ENCODE data around the gene PCSK6.

The PCSK6 gene

DNA sequence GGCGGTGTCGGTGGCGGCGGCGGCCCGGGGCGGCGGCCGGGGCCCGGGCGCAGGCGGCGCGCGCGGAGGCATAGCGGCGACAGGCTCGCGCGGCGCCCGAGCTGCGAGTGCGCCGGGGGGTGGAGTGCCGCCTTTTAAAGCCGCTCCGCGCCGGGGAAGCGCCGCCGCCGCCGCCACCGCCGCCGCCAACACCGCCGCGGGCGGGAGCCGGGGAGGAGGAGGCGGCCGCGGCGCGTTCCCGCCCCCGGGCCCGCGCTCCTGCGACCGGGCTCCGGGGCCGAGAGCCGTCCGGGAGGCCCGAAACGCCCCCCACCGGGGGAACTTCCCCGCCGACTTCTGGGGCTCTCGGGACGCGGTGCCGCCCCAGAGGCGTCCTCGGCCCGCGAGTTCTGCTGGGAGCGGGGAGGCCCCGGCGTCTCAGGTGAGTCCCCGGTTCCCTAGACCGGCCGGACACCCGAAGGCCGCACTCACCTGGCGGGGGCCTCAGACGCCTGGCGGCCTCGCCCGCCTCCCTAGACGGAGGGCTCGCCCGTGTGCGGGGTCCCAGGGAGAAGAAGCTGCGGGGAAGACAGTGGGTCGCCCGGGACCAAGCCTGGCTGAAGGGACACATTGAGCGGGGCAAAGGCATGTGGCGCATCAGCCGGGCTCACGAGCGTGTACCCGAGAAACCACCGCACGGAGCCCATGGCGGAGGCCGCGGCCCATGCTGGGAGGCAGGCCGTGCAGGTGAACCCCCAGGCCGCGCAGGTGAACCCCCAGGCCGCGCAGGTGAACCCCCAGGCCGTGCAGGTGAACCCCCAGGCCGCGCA, at the start of gene PCSK6:
PCSK6 (minus strand) TSS at position 109 of the 809 bp plus-strand sequence; CDS start at position 72, 37 bp downstream.
- DNase-seq (ENCODE audit: low read depth in 3 of 3), result no peak

DNA sequence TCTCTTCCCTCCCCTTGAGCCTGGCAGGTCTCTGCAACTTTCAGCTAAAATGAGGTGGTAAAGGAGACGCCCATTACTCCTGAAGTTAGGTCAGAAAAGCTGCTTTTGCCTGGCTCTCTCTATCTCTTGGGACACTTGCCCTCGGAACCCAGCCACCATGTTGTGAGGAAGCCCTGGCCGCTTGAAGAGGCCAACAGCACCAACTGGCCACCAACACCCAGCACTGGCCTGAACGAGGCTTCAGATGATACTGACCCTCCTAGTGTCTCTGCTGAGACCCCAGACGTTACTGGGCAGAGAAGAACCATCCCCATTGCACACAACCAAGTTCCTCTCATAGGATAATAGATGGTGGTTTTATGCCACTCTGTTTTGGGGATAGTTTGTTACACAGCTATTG, 49.5 kb upstream of the PCSK6 start:
- no peak for DNase-seq (ENCODE audit: low read depth in 3 of 3)

DNA sequence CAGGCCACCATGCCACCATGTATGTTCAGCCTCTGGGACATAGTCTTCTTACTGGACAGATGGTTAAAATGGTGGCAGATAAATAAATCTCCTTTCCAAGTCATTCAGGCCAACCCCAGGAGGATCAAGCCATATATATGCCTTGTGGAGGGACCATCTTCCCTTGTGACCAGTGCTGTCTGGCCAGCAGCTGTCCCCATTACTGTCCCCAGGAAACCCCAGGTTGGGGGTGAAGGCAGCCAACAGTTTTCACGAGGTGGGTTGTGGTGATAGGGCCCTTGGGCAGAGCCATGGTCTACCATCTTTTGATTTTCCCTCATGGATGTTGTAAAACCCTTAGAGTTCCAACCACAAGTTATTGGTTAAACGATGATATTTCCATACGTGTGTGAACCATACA, 48.7 kb upstream of the PCSK6 start:
- DNase-seq (ENCODE audit: low read depth in 3 of 3), result no peak

DNA sequence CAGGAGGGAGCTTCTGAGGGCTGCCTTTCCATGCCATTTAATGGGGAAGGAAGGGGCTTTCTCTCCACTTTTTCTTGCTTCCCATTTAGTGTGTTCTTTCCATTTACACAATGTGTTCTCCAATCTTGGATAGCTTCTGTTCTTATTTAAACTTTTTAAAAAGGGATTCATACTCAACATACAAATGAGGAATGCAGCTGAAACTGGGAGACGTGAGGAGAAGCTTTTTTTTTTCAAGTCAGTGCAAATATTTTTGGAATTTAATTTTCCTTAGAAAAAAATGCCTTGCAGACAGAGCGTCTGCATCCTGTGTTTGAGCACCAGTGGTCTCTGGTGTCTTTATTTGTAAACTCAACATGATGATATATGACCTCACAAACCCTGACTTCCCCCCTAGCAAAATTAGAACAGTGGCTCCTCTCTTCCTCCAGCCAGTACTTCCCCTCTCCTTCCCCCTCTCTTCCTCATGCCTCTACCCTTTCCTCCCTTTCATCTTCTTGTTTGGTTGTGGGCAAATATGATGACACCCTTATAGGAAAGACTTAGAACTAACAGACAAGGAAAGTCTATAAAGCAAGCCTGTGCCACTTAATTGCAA, 48.1 kb upstream of the PCSK6 start:
- no peak for DNase-seq (ENCODE audit: low read depth in 3 of 3)

DNA sequence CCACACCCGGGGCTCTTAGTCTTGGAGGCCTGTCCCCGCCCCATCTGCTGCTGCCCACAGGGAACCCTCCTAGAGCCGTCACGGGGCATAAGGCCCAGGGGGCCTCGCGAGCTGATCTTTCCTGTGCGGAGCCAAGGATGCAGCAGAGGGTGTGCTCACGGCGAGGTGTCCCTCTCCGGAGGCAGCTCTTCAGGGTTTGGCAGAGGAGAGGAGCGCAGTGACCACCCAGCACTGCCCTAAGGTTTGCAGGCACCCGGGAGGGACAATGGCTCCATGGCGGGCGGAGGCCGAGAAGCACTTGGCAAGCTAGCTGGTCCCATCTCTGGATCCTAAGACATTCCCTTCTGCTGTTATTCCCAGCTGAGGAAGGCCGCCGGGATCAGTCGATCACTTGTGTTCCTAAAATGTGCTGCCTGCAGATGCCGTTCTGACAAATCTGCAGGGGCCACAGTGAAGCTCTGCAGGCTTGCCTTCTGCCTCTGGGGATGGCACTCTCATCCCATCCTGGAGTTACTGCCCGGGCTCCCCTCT, 47.4 kb upstream of the PCSK6 start:
- DNase-seq (ENCODE audit: low read depth in 3 of 3), result no peak

DNA sequence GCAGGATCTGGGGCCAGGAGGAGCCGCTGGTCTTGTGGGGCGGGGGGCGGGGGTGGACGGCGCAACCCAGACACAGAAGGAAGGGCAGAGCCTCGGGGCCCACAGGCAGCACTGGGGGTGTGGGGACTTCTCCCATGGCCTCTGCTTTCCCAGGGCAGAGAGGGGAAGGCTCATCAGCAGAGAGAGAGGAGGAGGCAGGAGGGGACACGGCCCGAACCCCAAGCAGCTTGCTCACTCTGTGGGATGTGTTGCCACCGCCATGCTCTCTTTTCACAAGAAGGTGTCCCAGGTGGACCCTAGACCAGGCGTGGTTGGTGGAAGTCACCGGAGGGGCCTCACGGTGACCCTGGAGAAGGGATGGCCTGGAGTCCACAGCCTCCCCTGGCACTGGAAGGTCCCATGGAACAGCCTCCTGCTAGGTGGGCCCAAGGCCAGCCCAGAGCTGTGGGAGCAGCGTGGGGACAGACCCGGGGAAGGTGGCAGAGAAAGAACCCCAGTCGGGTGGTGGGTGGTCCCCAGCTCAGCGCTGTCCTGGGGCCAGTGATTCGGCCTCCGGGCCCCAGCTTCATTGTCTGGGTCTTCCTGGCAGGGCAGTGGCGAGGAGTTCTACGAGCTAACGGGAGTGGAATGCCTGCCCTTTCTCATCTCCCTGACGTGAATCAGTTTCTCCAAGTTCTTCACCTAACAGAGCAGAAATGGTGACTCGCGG, 46.8 kb upstream of the PCSK6 start:
- no peak for DNase-seq (ENCODE audit: low read depth in 3 of 3)

DNA sequence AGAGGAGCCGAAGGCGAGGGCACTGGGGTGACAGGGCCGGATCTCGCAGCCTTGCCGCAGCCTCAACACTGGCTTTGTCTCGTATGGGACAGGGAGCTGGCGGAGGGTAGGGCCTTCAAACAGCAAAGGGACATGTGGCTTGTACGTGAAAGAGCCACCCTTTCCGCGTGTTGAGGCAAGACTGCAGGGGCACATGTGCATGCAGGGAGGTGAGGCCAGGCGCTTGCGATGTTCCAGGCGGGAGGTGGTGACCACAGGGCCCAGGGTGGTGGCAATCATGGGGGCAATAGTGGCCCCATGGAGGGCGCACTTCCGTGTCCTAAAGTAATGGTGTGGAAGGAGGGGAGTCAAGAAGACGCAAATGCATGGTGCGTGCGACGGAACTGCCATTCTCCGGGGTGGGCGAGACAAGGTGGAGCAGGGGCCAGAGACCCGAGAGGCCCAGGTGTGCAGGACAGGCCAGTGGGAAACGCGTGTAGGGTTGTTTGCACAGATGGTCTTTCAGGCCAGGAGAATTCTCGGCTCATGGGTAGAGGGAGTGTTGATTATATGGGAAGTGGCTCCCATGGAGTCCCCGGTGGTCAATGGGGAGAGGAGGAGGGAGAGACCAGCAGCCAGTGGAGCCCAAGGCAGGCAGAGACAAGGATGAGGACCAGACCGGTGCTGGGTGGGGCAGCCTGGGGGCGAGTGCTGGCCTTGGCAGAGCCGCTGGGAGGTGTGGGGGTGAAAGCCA, 45.8 kb upstream of the PCSK6 start:
- DNase-seq (ENCODE audit: low read depth in 3 of 3), result no peak

DNA sequence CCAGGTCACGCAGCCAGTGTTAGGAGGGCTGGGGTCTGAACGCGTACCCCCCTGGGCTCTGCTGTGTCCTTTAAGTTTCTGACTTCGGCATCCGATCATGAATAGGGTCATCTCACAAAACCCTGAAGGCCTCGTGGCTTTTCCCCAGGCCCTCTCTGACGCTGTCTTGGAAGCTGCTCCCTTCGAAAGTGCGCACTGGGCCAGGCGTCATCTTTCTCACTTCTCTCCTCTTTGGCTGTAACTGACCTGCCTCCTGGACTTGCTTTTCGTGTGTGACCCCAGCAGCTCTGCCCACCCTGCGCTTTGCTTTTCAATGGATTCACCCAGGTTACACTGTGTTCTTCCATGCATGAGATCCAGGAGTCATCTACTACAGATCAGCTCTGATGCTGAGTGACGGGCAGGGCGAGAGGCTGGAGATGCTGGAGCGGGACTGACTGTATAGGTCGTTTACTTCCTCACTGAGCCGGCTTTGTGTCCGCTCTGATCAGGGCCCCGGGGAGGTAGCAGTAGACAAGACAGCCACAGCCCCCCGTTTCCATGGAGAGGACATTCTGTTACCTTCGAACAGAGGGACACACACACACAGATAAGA, 45.0 kb upstream of the PCSK6 start:
- no peak for DNase-seq (ENCODE audit: low read depth in 3 of 3)

DNA sequence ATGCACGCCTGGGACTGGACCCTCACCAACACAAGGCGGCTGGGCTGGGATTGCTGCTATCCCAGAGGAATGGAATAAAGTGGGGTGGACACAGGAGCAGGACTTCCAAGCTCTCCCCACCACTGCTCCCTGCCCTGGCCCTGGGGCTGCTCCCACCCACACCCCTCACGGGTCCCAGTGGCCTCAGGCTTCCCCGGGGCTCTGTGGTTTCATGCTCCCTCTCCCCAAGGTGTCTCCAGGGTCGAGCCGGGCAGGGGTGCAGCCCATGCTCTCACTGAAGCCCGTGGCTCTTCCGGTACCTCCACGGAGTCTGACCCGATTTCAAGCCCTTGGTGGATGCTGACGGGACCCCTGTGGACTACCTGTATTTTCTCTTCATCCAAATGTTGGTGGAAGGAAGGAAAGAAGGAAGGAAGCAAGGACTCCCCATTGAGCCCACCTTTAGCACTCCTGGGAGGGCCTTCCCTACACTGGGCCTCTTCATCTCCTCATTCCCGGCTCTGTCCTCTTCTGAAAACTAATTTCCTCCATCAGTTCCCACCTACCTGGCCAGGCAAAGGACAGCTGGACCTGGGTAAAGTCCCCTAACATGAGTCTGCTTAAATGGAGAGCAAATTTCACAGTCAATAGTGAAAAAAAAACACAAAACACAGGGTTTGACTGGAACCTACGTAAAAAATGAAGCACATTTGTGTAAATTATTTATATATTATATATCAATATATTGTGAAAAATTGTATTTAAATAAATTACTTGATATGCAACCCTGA, 44.0 kb upstream of the PCSK6 start:
- no peak for DNase-seq (ENCODE audit: low read depth in 3 of 3)

DNA sequence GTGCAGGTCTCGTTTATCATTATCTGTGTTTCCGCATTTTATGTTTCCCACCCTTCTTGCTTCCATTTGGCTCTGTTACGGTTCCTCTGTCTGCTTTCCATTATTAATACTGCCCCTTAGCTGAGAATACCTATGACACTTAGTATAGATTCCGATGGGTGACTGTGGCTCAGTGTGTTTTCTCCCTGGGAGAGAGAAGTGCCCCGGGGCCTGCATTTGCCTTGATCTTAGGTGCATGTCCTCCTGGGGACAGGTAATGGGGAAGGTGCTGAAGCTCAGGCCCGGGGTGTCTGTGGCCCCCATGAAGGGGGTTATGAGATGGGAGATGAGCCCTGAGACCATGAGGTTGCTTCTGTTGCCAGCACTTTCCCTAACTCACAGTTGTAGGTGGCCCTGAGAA, 43.4 kb upstream of the PCSK6 start:
- no peak for DNase-seq (ENCODE audit: low read depth in 3 of 3)

DNA sequence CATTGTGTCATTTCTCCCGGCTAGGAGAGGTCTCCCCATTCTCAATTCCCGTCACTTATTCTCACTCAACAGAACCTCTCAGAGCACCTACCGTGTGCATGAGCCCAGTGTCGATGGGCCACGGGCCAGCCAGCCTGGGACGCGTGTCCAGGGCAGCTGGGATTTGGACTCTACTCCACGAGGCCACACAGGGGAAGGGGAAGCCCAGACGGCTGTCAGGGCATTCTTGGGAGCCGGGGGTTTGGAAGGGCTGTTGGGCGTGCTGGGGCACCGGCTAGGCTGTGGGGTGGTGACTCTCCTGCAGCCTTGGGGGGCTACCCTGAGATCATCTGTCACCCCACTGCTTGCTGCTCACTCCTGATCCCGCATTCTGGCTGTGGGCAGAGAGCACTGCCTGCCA, 41.7 kb upstream of the PCSK6 start:
- DNase-seq (ENCODE audit: low read depth in 3 of 3), result no peak

DNA sequence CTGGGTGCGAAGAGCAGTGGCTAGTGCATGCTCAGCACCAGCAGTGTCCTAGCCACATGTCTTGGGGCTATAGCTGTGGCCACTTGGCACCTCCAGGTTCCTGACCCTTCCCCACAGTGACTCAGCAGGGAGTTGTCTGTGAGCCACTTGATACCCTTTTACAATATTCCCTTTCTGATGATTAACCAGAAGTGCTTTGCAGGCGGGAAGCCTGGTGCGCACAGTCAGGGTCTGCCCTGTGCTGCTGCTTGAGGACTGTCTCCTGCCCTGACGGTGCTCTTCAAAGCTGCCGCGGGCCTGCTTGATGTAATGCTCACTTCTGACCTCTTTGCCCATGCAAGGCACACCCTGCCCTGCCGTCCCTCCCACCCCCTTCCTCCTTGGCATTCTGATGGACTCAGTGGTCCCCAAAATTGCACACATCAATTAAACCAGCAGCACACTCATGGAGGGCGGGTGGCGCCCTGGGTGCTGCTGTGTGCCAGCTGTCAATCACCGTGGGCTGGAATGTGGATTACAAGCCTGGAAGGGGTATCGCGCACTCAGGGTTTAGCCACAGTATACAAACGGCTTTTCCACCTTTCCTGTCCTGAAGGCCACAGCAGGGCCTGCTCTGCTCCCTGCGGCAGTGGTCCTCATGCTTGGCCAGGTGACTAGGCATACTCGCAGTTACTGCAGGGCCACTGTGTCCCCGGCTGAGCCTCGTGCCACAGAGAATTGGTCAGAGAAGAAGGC, 40.9 kb upstream of the PCSK6 start:
- no peak for DNase-seq (ENCODE audit: low read depth in 3 of 3)

DNA sequence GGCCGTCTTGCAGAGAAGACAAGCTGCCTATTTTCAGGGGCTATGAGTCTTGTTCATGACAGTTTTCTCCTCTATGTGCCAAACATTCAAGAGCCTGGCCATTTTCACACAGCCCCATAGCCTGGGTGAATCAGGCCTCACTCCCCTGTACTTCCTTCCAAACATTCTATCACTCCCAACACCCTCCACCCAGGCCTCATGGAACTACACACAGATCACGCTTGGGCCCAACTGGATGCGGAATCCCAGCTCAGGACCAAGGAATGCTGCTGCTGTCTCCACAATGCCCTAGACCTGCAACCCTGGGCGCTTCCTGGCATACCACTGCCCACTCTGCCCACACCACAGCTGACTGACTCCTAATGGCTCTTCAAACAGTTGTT, 39.4 kb upstream of the PCSK6 start:
- no peak for DNase-seq (ENCODE audit: low read depth in 3 of 3)

DNA sequence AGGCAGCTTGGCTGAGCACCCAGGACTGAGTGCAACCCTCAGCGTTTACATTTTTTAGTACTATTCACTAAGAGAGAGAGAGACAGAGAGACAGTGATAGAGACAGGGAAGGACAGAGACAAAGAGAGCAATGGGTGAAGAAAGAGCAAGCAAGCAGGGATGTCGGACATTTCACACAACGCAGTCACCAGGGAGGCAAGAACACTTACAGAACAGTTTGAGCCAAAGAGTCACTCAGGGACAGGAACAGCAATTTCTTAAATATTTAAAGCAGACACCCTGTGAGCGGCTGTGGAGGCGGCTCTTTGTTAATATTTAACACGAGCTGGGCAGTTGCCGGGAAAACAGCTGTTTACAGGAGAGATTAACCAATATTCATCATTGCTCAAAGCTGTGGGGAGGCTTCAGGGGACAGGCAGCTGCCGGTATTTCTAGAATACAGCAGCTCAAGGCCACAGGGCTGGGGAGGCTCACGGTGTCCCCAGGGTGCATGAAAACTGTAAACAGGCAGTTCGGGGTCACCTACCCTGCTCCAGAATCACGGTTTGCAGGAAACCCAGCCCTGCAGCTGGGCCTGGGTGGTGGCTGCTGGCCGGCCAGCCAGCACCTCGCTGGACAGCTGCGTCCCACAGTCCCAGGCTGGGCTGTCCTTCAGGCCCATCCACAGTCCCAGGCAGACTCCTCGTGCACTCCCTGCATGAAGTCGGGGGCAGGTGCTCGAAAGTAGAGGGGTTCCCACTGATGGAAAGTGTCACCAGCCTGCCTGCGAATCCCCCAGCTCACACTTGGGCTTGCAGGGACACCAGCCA, 38.8 kb upstream of the PCSK6 start:
- no peak for DNase-seq (ENCODE audit: low read depth in 3 of 3)

DNA sequence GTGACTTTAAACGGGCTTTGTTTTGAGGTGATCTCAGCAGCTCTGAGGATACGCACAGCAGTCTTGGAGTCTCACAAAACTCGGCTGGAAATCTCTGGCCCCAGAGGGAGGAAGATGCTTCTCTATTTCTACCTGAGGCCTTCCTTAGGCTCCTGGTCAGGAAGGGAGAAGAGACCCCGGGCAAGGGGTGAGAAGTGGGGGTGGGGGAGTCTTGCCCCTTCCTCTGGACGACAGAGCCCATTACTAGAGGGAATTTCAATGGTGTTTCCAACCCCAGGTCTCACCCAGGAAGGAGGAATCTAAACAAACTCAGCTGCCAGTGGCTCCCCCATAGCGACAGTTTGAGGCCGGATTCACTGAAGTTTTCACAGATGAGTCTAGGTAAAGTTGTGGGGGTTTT, 37.4 kb upstream of the PCSK6 start:
- no peak for DNase-seq (ENCODE audit: low read depth in 3 of 3)

DNA sequence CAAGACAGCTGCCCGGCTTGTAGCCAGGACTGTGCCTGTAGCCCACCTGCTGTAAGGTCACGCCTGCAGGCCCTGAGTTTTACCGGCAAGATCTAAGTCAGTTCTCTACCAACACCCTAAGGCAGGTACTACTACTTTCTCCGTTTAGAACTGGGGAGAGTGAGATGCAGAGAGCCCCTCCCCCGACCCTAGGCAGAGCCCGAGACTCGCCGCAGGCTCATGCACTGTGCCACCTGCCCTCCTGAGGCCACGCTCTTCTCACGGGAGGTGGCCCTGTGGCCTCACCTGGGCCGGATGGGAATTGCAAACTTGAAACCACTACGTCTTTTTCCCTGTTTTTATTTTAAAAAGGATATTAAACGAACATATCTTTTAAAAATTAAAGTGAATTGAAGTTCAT, 36.9 kb upstream of the PCSK6 start:
- no peak for DNase-seq (ENCODE audit: low read depth in 3 of 3)

DNA sequence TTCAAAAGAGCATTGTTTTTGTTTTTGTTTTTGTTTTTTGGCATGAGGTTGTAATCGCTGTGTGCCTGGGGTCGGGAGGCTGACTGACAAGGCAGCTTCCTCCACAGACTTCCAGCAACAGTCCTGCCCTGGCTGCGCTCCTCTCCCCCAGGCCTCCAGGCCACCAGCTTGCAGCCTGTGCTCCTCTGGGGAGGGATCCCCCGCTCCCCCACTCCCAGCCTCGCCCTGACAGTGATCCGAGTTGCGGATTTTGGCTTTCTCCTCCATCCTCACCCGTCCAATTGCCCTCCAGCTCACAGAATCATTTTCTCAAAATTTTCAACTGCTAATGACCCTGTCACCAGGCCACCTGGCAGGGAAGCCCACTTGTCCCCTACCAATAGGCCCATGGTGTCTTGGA, 36.5 kb upstream of the PCSK6 start:
- no peak for DNase-seq (ENCODE audit: low read depth in 3 of 3)

DNA sequence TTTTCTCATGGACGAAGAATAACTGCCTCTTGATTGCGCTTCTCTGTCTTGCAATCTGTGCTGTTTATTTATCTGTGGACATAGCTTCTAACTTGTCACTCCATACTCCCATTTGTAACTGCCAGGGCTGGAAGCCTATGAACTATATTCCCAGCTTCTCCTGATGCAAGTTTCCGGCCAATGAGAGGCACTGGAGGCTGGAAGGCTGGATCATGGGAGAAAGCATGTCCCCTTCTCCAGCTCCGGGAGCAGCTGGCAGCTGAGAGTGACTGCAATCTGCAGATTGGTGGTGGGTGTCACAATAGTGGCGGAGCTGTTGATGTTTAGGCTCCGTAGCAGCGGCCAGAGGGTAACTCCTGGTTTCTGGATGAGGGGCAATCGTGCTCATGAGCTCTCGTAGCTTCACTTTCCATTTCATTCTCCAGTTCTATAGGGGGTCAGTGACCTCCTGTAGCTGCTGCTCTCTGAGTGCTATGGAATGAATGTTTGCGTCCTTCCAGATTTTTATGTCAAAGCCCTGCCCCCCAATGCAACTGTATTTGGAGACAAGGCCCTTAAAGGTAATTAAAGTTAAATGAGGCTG, 35.7 kb upstream of the PCSK6 start:
- no peak for DNase-seq (ENCODE audit: low read depth in 3 of 3)

DNA sequence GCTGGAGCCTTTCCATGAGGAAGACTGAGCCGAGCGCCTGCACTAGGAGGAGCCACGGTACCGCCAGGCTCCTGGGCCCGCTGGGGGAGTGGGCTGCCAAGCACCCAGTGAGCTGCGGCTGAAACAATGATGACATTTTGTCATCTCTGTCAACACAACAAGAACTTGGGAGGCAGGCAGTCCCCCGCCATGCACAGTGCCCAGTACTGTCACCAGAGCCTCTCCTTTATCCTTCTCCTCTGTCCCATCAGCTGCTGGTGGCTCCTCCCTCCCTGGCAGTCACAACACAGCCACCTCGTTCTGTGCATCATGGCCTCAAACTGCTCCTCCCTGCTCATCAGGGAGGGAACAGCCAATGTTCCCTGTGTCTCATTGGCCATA, 34.0 kb upstream of the PCSK6 start:
- no peak for DNase-seq (ENCODE audit: low read depth in 3 of 3)
